Stimulated activated CD8-positive, alpha-beta memory T cell treated with anti-CD3 and anti-CD28 coated beads, Interleukin-12 subunit alpha, Interleukin-12 subunit beta, amount 100 ng/mL, for 1 hour (primary cell): ENCODE measurements around the gene RCC2.

Experiments
- DNase-seq: peaks from one replicate; pipeline ENCODE4 v3.0.0-alpha.2; 2020; ENCODE audit warnings: low read depth

The RCC2 gene

GRCh38 chr1:17372955-17373354 lies 66.5 kb downstream of the RCC2 start:
- DNase-seq, result no peak

- no peak for DNase-seq
These were observed 67.6 kb downstream of the RCC2 start, which contains the start of gene PADI6 for GRCh38 chr1:17371896-17372295. Gene PADI6 (plus strand): TSS chr1:17372196. CDS start chr1:17372246, 50 bp downstream.

GRCh38 chr1:17370618-17371017 lies 68.9 kb downstream of the RCC2 start:
- DNase-seq, result no peak

- DNase-seq, result no peak
These were observed 70.0 kb downstream of the RCC2 start for GRCh38 chr1:17369466-17369865.

- no peak for DNase-seq
These were observed 74.2 kb downstream of the RCC2 start for GRCh38 chr1:17365293-17365692.

- no peak for DNase-seq
These were observed 75.7 kb downstream of the RCC2 start for GRCh38 chr1:17363771-17364170.

GRCh38 chr1:17363351-17363750 lies 76.1 kb downstream of the RCC2 start:
- no peak for DNase-seq

- no peak for DNase-seq
These were observed 77.8 kb downstream of the RCC2 start for GRCh38 chr1:17361687-17362086.

- no peak for DNase-seq
These were observed 79.1 kb downstream of the RCC2 start for GRCh38 chr1:17360272-17360956.

GRCh38 chr1:17359808-17360207 lies 79.7 kb downstream of the RCC2 start:
- DNase-seq, result no peak

GRCh38 chr1:17359031-17359430 lies 80.4 kb downstream of the RCC2 start:
- DNase-seq, result no peak

- no peak for DNase-seq
These were observed 80.9 kb downstream of the RCC2 start for GRCh38 chr1:17358557-17358956.
